A673 (cell line): ENCODE measurements around the gene PDE4B. TPM values are rescaled to one million over a fixed set of nuclear protein-coding genes. Genes with fewer than 3 reads are reported as not detected.
A peak's percentile ranks its signal among the peaks of the same experiment; 100 is the strongest.

ENCODE experiments used
- BruUV-seq: library from RNA; stranded (reverse); fragments of 400-500 nt; replicated peaks from 2 replicates; lab custom pipeline; 2021; lab: Mats Ljungman, UMichigan
- CTCF ChIA-PET: fragments of 300-600 bp; sonication (Branson Sonifier 250); formaldehyde crosslinking; loops from one replicate; lab custom pipeline; 2022; ENCODE audit warnings: antibody characterized with exemption; lab: Charles Lee
- POLR2A ChIA-PET: fragments of 300-600 bp; sonication (Branson Sonifier 250); formaldehyde crosslinking; loops from one replicate; lab custom pipeline; 2022; ENCODE audit warnings: antibody characterized with exemption; ENCODE audit not compliant: low non-redundant PET; lab: Charles Lee
- DNase-seq: peaks from one replicate; pipeline ENCODE4 v3.0.0-alpha.2; 2015; ENCODE audit warnings: low spot score
- H3K27ac ChIP-seq: fragments of 200-600 bp; sonication (generic); 2 replicates; pipeline ENCODE4 v1.5.1; 2016; ENCODE audit warnings: mixed run types, low read depth, mild to moderate bottlenecking, mixed read lengths, antibody characterized with exemption, low read length; ENCODE audit not compliant: poor library complexity, severe bottlenecking
- H3K27me3 ChIP-seq: fragments of 200-600 bp; sonication (generic); replicated peaks from 2 replicates; pipeline ENCODE4 v1.6.1; 2017; ENCODE audit warnings: mixed run types, low read depth, mild to moderate bottlenecking, mixed read lengths, antibody characterized with exemption, low read length; ENCODE audit not compliant: insufficient read depth, poor library complexity
- H3K36me3 ChIP-seq: fragments of 200-600 bp; sonication (generic); 2 replicates; pipeline ENCODE4 v1.6.1; 2016; ENCODE audit warnings: mixed run types, mild to moderate bottlenecking, mixed read lengths, antibody characterized with exemption, low read length; ENCODE audit not compliant: insufficient read depth, poor library complexity, severe bottlenecking
- H3K4me1 ChIP-seq: fragments of 200-600 bp; sonication (generic); 2 replicates; pipeline ENCODE4 v1.6.1; 2017; ENCODE audit warnings: mixed run types, mild to moderate bottlenecking, mixed read lengths, antibody characterized with exemption, low read length; ENCODE audit not compliant: insufficient read depth, poor library complexity, severe bottlenecking
- H3K4me3 ChIP-seq: fragments of 200-600 bp; sonication (generic); 2 replicates; pipeline ENCODE4 v1.5.1; 2016; ENCODE audit warnings: low read depth, mixed run types, mild to moderate bottlenecking, mixed read lengths, low read length; ENCODE audit not compliant: poor library complexity, severe bottlenecking
- H3K9me3 ChIP-seq: fragments of 200-600 bp; sonication (generic); 2 replicates; pipeline ENCODE4 v1.6.1; 2016; ENCODE audit warnings: mixed run types, low read depth, mild to moderate bottlenecking, mixed read lengths, antibody characterized with exemption, low read length; ENCODE audit not compliant: poor library complexity, severe bottlenecking
- CTCF ChIP-seq: fragments of 300-800, 200-600 bp; sonication (generic); conservative IDR thresholded peaks from 2 replicates; pipeline ENCODE4 v1.5.1; 2017; ENCODE audit warnings: low read depth, mild to moderate bottlenecking, antibody characterized with exemption, low read length, moderate library complexity, mixed read lengths
- EZH2 ChIP-seq: fragments of 200-600 bp; sonication (generic); IDR thresholded peaks from 2 replicates; pipeline ENCODE4 v1.6.1; 2017; ENCODE audit warnings: borderline replicate concordance, low read depth, mild to moderate bottlenecking, mixed read lengths, antibody characterized with exemption, low read length; ENCODE audit not compliant: poor library complexity, severe bottlenecking
- intact Hi-C: fragments of 100-400 bp; cut with micrococcal nuclease; formaldehyde crosslinking; loops from one replicate; pipeline ENCODE4 v1.10.0; 2022; ENCODE audit not compliant: unreplicated experiment
- total RNA-seq: library from RNA; stranded (reverse); gene quantifications from 2 replicates; pipeline ENCODE4 v1.2.3, GENCODE V29; 2021

PDE4B gene
- total RNA-seq, 1 experiment from 2014 or later: 20.0 TPM

- no peak overlapping the region for H3K4me3 ChIP-seq
- ChIA-PET CTCF (no interaction called here), POLR2A (no interaction called here)
- BruUV-seq: no TSS peak
- DNase-seq: peak; percentile 54
- no peaks in the 10 kb centered on the region for H3K27me3 ChIP-seq
- H3K4me1 ChIP-seq: peaks cover 5% of the 10 kb centered on the region
- no peaks in the 10 kb centered on the region for H3K9me3 ChIP-seq
- no peak overlapping the region for H3K27ac ChIP-seq
- no peaks in the 10 kb centered on the region for H3K36me3 ChIP-seq
- no peak for TF ChIP-seq CTCF
- intact Hi-C loops: no loop called here
Observed at GRCh38 chr1:65911679-65912078, 119.0 kb downstream of the PDE4B start.

GRCh38 chr1:65918564-65918963, 125.9 kb downstream of the PDE4B start:
- Histone ChIP-seq H3K27me3 (no peaks in the 10 kb centered on the region), H3K27ac (no peak overlapping the region), H3K36me3 (no peaks in the 10 kb centered on the region), H3K4me1 (no peaks in the 10 kb centered on the region), H3K4me3 (no peak overlapping the region), H3K9me3 (no peaks in the 10 kb centered on the region)
- DNase-seq: no peak
- BruUV-seq: no TSS peak
- intact Hi-C loops: no loop called here
- ChIA-PET CTCF (no interaction called here), POLR2A (no interaction called here)
- TF ChIP-seq EZH2 (no peak), CTCF (no peak)

GRCh38 chr1:65921446-65921845, 128.8 kb downstream of the PDE4B start:
- no peak overlapping the region for H3K27ac ChIP-seq
- intact Hi-C loops: no loop called here
- ChIA-PET CTCF (no interaction called here), POLR2A (no interaction called here)
- no peaks in the 10 kb centered on the region for H3K36me3 ChIP-seq
- BruUV-seq: no TSS peak
- no peak for DNase-seq
- H3K9me3 ChIP-seq: no peaks in the 10 kb centered on the region
- no peaks in the 10 kb centered on the region for H3K27me3 ChIP-seq
- TF ChIP-seq EZH2: no peak
- TF ChIP-seq CTCF: no peak
- H3K4me3 ChIP-seq: no peak overlapping the region
- H3K4me1 ChIP-seq: no peaks in the 10 kb centered on the region
